Erythroblast (primary cell): ENCODE data around the gene GRM5.

ENCODE experiments used
- GATA1 ChIP-seq: IDR thresholded peaks from 2 replicates; pipeline ENCODE4 v1.6.1; 2011; ENCODE audit warnings: low read depth, mild to moderate bottlenecking, control low read depth, low read length, moderate library complexity
- POLR2A ChIP-seq: IDR thresholded peaks from 2 replicates; pipeline ENCODE4 v1.6.1; 2011; ENCODE audit warnings: mild to moderate bottlenecking, low read length

- TF ChIP-seq POLR2A (no peak), GATA1 (no peak)
These were observed 259.4 kb downstream of the GRM5 start for GRCh38 chr11:88806410-88806809.
